Right renal cortex interstitium (tissue), 3 donors: ENCODE results near the gene PODXL2. TPM values are rescaled to one million over a fixed set of nuclear protein-coding genes. Genes with fewer than 3 reads are reported as not detected.
"Not testable (repeated sequence)": the region's sequence is repeated elsewhere in the genome, so short reads cannot be mapped to it uniquely, and the experiment has no call there.

Experiments used
- DNase-seq, 3 donors: peaks; one replicate each; pipeline ENCODE4 v3.0.0-alpha.2; 2013; ENCODE audit warnings: low read depth in 3 of 3, low spot score in 2 of 3
- polyA plus RNA-seq, 3 donors: library from polyadenylated mRNA; unstranded; fragments of 120-200 nt; gene quantifications; one replicate each; pipeline ENCODE4 v1.2.1, GENCODE V29; 2013; ENCODE audit not compliant: insufficient read length in 3 of 3

The PODXL2 gene
- polyA plus RNA-seq, 3 donors, result 46.1 to 52.5 (median 48.9) TPM

DNA sequence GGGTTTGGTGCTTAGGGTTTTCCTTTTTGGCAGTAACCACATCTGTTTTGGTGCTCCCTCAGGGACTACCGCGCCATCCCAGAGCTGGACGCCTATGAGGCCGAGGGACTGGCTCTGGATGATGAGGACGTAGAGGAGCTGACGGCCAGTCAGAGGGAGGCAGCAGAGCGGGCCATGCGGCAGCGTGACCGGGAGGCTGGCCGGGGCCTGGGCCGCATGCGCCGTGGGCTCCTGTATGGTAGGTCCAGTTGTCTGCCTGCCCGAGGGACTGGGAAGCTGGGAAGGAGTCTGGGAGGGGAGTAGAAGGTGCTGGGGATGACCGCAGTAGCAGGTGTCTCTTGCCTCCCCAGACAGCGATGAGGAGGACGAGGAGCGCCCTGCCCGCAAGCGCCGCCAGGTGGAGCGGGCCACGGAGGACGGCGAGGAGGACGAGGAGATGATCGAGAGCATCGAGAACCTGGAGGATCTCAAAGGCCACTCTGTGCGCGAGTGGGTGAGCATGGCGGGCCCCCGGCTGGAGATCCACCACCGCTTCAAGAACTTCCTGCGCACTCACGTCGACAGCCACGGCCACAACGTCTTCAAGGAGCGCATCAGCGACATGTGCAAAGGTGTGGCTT lies 24.3 kb upstream of the PODXL2 start:
- no peak for DNase-seq

DNA sequence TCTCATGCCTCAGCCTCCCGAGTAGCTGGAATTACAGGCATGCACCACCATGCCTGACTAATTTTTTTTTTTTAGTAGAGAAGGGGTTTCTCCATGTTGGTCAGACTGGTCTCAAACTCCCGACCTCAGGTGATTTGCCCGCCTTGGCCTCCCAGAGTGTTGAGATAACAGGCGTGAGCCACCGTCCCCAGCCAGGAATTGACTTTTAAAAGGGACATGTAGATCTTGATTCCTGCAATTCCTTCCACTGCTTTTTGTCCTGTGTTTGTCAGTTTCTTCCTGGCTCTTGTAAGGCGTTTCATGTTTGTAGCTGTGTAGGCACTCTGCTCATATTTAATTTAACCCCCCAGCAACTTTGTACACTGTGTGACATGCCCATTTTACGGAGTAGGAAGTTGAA lies 23.4 kb upstream of the PODXL2 start:
- DNase-seq, result not testable (repeated sequence)

DNA sequence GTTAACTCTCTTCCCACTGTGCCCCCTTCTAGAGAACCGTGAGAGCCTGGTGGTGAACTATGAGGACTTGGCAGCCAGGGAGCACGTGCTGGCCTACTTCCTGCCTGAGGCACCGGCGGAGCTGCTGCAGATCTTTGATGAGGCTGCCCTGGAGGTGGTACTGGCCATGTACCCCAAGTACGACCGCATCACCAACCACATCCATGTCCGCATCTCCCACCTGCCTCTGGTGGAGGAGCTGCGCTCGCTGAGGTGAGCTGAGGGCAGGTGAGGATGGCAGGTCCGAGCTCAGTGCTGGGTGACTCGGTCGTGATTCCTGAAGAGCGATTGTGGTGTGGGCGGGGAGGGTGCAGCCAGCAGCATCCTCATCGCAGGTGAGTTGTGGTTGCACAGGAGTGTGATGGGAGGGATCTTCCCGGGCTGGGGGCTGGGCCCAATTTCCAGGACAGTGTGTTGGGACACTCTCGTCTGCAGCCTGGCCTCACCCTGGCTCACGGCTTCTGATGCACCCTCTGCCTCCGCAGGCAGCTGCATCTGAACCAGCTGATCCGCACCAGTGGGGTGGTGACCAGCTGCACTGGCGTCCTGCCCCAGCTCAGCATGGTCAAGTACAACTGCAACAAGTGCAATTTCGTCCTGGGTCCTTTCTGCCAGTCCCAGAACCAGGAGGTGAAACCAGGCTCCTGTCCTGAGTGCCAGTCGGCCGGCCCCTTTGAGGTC lies 22.7 kb upstream of the PODXL2 start:
- DNase-seq, result no peak

DNA sequence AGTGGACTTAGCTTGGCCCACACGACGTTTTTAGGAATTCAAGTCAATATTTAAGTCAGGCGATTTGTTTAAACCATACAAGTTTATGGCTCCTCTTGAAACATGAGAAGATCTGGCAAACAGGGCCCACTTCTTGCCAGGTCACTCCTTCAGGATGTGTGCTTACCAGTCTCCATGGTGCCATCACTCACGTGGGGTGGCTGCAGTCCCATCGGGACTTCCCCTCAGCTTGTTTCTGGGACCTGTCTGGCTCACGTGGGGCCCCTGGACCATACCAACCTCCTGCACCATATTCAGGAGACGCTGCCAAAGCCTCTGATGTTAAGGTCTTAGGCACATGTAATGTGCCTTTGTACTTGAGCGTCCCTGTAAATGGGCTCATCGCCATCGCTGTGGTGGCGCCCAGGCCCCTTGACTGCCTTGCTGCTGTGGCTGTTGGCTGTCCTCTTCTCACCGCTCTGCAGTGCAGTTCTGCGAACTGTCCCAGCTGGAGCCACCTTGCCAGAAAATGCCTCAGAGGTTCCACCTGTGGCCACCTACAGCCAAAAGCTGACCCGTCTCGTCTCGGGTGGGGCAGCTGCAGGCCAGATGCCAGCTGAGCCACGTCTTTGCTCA lies 21.9 kb upstream of the PODXL2 start:
- no peak for DNase-seq

- no peak for DNase-seq
Observed at GRCh38 chr3:127607675-127608361, 21.2 kb upstream of the PODXL2 start.

GRCh38 chr3:127608362-127608718 lies 20.6 kb upstream of the PODXL2 start:
- DNase-seq, result no peak

GRCh38 chr3:127610105-127610504 lies 18.9 kb upstream of the PODXL2 start:
- DNase-seq, result no peak

- no peak for DNase-seq
Observed at GRCh38 chr3:127611251-127611650, 17.7 kb upstream of the PODXL2 start.

DNA sequence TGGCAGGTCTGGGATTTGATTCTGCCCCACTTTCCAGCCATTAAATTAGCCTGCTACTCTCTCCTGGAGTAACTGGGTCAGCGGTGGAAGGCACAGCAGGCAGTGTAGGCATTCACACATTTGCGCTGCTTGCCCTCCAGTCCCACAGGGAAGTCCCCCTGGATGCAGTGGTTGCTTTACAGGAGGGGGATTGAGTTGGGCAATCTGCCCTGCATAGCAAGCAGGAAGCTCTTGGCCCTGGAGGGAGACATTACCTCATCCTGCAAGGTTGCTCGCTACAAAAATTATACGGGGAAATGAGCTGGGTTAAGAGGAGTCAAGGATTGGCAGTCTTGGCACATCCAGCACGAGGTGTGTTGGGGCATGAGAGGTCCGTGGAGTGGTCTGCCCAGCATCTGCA lies 16.0 kb upstream of the PODXL2 start:
- DNase-seq, result no peak

DNA sequence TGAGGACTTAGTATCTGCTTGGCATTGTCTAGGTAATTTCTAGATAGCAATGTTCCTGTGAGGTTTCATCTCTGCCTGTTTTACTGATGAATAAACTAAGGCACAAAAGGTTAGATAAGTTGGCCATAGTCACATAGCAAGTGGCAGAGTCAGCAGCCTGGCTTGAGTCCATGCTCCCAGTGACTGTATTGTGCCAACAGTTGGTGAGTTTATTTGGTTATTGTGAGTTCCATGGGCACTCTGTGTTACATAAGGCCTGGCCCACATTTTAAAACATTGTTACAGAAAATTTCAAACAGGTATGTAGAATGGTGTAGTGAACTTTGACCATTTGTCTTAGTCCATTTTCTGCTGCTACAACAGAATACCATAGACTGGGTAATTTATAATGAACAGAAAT lies 15.6 kb upstream of the PODXL2 start:
- DNase-seq, result no peak

- no peak for DNase-seq
Observed at GRCh38 chr3:127614928-127615589, 13.9 kb upstream of the PODXL2 start.

DNA sequence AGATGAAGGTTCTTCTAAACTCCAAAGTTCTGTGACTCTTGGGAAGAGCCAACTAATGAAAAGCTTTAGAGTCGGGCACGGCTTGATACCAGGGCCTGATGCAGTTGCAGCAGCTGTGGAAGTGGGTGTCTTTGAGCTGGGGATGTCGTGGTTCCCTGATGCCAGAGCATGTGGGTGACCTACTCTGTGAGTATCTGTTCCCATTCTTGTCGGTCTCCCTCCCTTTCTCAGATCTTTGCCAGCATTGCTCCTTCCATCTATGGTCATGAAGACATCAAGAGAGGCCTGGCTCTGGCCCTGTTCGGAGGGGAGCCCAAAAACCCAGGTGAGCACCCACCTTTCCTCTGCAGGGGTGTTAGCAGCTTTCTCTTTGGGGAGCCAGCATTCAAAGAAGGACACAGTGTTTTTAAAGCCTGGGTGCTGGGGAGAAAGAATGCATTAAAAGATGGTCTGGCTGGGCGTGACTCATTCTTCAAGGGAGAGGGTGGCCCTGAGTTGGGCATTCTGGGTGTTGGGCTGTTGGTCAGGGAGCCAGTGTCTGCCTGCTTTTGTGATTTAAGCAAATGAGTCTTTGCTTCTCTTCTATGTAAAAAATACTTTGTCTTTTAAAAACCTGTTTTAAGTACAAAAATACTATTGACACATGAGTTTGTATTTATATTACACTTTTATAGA lies 13.2 kb upstream of the PODXL2 start:
- no peak for DNase-seq

- no peak for DNase-seq
Observed at GRCh38 chr3:127616836-127617605, 12.0 kb upstream of the PODXL2 start.

DNA sequence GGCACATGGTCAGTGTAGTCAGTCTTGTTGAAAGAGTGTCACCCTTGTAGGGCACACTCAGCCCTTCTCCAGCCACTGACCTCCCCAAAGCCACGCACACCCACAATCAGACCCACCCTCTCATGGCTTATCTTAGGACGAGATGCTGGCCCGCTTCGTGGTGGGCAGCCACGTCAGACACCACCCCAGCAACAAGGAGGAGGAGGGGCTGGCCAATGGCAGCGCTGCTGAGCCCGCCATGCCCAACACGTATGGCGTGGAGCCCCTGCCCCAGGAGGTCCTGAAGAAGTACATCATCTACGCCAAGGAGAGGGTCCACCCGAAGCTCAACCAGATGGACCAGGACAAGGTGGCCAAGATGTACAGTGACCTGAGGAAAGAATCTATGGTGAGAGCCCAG lies 10.1 kb upstream of the PODXL2 start:
- DNase-seq, result no peak

DNA sequence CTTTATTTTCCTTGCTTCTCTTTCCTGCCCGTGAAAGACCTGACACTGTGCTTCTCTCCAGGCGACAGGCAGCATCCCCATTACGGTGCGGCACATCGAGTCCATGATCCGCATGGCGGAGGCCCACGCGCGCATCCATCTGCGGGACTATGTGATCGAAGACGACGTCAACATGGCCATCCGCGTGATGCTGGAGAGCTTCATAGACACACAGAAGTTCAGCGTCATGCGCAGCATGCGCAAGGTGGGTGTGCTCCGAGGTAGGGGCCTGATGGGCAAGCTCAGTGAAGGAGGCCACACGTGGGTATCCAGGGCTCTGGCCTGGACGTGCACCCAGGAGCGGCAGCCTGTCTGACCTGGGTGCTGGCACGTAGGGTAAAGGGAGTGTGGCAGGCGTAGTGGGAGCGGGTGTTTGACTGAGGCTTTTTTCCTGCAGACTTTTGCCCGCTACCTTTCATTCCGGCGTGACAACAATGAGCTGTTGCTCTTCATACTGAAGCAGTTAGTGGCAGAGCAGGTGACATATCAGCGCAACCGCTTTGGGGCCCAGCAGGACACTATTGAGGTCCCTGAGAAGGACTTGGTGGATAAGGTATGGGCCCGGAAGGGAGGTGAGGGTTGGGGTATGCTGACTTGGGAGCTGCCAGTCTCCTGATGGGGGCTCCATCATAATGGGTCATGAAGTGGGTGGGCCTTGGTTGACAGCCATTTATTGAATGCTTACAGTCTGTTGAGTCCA lies 8.2 kb upstream of the PODXL2 start:
- no peak for DNase-seq

- no peak for DNase-seq
Observed at GRCh38 chr3:127622031-127622430, 7.0 kb upstream of the PODXL2 start.

DNA sequence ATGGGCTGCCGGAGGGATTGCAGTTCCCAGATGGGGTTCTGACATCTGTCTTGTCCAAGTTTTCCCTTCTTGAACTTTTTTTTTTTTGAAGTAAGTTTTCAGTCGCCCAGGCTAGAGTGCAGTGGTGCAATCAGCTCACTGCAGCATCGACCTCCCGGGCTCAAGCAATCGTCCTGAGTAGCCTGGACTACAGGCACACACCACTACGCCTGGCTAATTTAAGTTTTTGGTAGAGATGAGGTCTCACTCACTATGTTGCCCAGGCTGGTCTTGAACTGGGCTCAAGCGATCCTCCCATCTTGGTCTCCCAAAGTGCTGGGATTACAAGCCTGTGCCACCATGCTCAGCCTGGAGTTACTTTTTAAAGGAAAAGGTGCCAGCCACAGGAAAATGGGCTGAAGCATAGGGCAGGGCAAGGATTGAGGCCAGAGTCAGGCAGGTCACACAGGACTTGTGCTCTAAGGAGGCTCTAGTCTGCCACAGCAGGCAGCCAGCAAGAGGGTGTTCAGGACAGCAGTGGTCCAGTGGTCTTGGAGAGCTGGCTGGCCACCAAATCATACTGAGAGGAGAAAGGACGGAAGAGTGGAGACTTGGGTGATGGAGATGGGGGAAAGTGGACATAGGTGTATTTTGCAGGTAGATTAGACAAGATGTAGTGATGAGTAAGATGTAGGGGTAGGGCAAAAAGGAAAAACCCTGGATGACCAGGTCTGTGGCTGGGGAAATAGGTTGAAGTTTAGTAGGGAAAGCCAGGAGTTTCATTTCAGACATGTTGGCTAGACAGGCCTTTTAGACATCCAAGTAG lies 6.0 kb upstream of the PODXL2 start:
- DNase-seq, result no peak

GRCh38 chr3:127624063-127624462 lies 4.9 kb upstream of the PODXL2 start:
- no peak for DNase-seq
